ENCODE results near the gene PRR5L.

GRCh38 chr11:36362902-36363301 lies 66.8 kb downstream of the PRR5L start:
- TF ChIP-seq CTCF (IDR thresholded peaks at IDR 0.05) (no peak), EZH2 (IDR thresholded peaks at IDR 0.05; ENCODE audit: borderline replicate concordance, insufficient read depth, low read depth, low read length, poor library complexity, severe bottlenecking) (no peak)
